ENCODE results near the gene WTAP. TPM values are rescaled to one million over a fixed set of nuclear protein-coding genes. Genes with fewer than 3 reads are reported as not detected.

The WTAP gene
- total RNA-seq, 1 experiment from 2014 or later, result 44.7 TPM

GRCh38 chr6:159686040-159686439 is 41.3 kb upstream of the WTAP start:
- Histone ChIP-seq H3F3A (ENCODE audit: insufficient read depth, low read depth) (0 out of 2 replicates have a peak, but pooled peaks cover 6% of the 10 kb centered on the region), H3K4me1 (replicated peaks; ENCODE audit: insufficient read depth) (0 out of 2 replicates have a peak, but pooled peaks cover 4% of the 10 kb centered on the region), H3K4me2 (no peak overlapping the region), H3K9me3 (ENCODE audit: insufficient read depth, low read depth) (no peaks in the 10 kb centered on the region), H2AFZ (no peak overlapping the region), H3K36me3 (ENCODE audit: low read depth) (peaks cover 9% of the 10 kb centered on the region; the same call in 1 of the 2 replicates), H3K79me2 (ENCODE audit: low read depth) (peaks cover 10% of the 10 kb centered on the region; the same call in 1 of the 2 replicates), H3K4me3 (no peak overlapping the region), H3K9me2 (ENCODE audit: insufficient read depth) (no peaks in the 10 kb centered on the region), H3K27ac (no peak overlapping the region), H3K27me3 (ENCODE audit: insufficient read depth, low read depth) (no peaks in the 10 kb centered on the region), H4K20me1 (ENCODE audit: insufficient read depth) (no peaks in the 10 kb centered on the region)
- CTCF ChIA-PET, result no interaction called here
- BruUV-seq (replicated peaks), result no TSS peak
- no peak for TF ChIP-seq CTCF (conservative IDR thresholded peaks at IDR 0.05)
- TF ChIP-seq EZH2 (IDR thresholded peaks at IDR 0.05; ENCODE audit: low read depth), result no peak
- POLR2A ChIA-PET (ENCODE audit: unreplicated experiment), result interaction anchor here (0.7 kb wide), 1 partner anchor 76 kb away, joined by 9 read pairs; the partner anchor contains the start of gene ACAT2
- intact Hi-C loops (cut with micrococcal nuclease; ENCODE audit: unreplicated experiment), result no loop called here
- no peak for DNase-seq

GRCh38 chr6:159686703-159687102 is 40.6 kb upstream of the WTAP start:
- H3K79me2 ChIP-seq (ENCODE audit: low read depth), result peaks cover 14% of the 10 kb centered on the region
- H3K36me3 ChIP-seq (ENCODE audit: low read depth), result peaks cover 9% of the 10 kb centered on the region; the same call in 1 of the 2 replicates
- DNase-seq, result no peak
- 0 out of 2 replicates have a peak, but pooled peaks cover 9% of the 10 kb centered on the region for H3F3A ChIP-seq (ENCODE audit: insufficient read depth, low read depth)
- BruUV-seq (replicated peaks), result no TSS peak
- CTCF ChIA-PET, result no interaction called here
- H3K4me3 ChIP-seq, result no peak overlapping the region
- no peaks in the 10 kb centered on the region for H3K9me2 ChIP-seq (ENCODE audit: insufficient read depth)
- no peaks in the 10 kb centered on the region for H4K20me1 ChIP-seq (ENCODE audit: insufficient read depth)
- no peak overlapping the region for H2AFZ ChIP-seq
- H3K4me2 ChIP-seq, result no peak overlapping the region
- H3K27me3 ChIP-seq (ENCODE audit: insufficient read depth, low read depth), result no peaks in the 10 kb centered on the region
- peaks cover 10% of the 10 kb centered on the region for H3K4me1 ChIP-seq (replicated peaks; ENCODE audit: insufficient read depth)
- H3K27ac ChIP-seq, result no peak overlapping the region
- no peaks in the 10 kb centered on the region for H3K9me3 ChIP-seq (ENCODE audit: insufficient read depth, low read depth)
- TF ChIP-seq CTCF (conservative IDR thresholded peaks at IDR 0.05) (no peak), EZH2 (IDR thresholded peaks at IDR 0.05; ENCODE audit: low read depth) (no peak)
- POLR2A ChIA-PET (ENCODE audit: unreplicated experiment), result no interaction called here
- intact Hi-C loops (cut with micrococcal nuclease; ENCODE audit: unreplicated experiment), result no loop called here

GRCh38 chr6:159687341-159687740 is 40.0 kb upstream of the WTAP start:
- Histone ChIP-seq H4K20me1 (ENCODE audit: insufficient read depth) (no peaks in the 10 kb centered on the region), H3K4me3 (no peak overlapping the region), H3K27ac (no peak overlapping the region), H3K79me2 (ENCODE audit: low read depth) (peaks cover 20% of the 10 kb centered on the region), H3K9me3 (ENCODE audit: insufficient read depth, low read depth) (no peaks in the 10 kb centered on the region), H3F3A (ENCODE audit: insufficient read depth, low read depth) (0 out of 2 replicates have a peak, but pooled peaks cover 9% of the 10 kb centered on the region), H3K36me3 (ENCODE audit: low read depth) (peaks cover 9% of the 10 kb centered on the region; the same call in 1 of the 2 replicates), H3K27me3 (ENCODE audit: insufficient read depth, low read depth) (no peaks in the 10 kb centered on the region), H2AFZ (no peak overlapping the region), H3K9me2 (ENCODE audit: insufficient read depth) (no peaks in the 10 kb centered on the region), H3K4me2 (no peak overlapping the region), H3K4me1 (replicated peaks; ENCODE audit: insufficient read depth) (peaks cover 16% of the 10 kb centered on the region)
- TF ChIP-seq EZH2 (IDR thresholded peaks at IDR 0.05; ENCODE audit: low read depth) (no peak), CTCF (conservative IDR thresholded peaks at IDR 0.05) (no peak)
- intact Hi-C loops (cut with micrococcal nuclease; ENCODE audit: unreplicated experiment), result no loop called here
- ChIA-PET POLR2A (ENCODE audit: unreplicated experiment) (no interaction called here), CTCF (no interaction called here)
- no peak for DNase-seq
- no TSS peak for BruUV-seq (replicated peaks)
